Right atrium auricular region (tissue), 2 donors: Measurements from ENCODE around the gene ANKRD6. TPM values are rescaled to one million over a fixed set of nuclear protein-coding genes. Genes with fewer than 3 reads are reported as not detected.

ENCODE experiments used
- DNase-seq: peaks from one replicate; pipeline ENCODE4 v3.0.0-alpha.2; 2019; ENCODE audit warnings: low spot score
- H3K27ac ChIP-seq, 2 donors: fragments of 200-600 bp; sonication (generic); 1 replicate in 1 of 2; 2 replicates in 1 of 2; pipeline ENCODE4 v1.5.1; 2016 to 2019
- H3K27me3 ChIP-seq, 2 donors: fragments of 200-600 bp; sonication (generic); one replicate each; pipeline versions ENCODE4 v1.5.1 to v1.6.0; 2017 to 2019
- H3K36me3 ChIP-seq: fragments of 200-600 bp; sonication (generic); one replicate; pipeline ENCODE4 v1.5.1; 2016
- H3K4me1 ChIP-seq, 2 donors: fragments of 200-600 bp; sonication (generic); one replicate each; pipeline versions ENCODE4 v1.5.1 to v1.6.0; 2017 to 2019
- H3K4me3 ChIP-seq, 2 donors: fragments of 200-600 bp; sonication (generic); 1 replicate in 1 of 2; 2 replicates in 1 of 2; pipeline ENCODE4 v1.5.1; 2017 to 2019; ENCODE audit warnings: mild to moderate bottlenecking in 1 of 2, moderate library complexity in 1 of 2
- H3K9me3 ChIP-seq, 2 donors: fragments of 200-600 bp; sonication (generic); one replicate each; pipeline ENCODE4 v1.5.1; 2019
- total RNA-seq, 2 donors: library from RNA; depleted of rRNA; stranded (reverse); fragments of >200 nt; gene quantifications; one replicate each; pipeline ENCODE4 v1.1.0, GENCODE V29; 2016
- TF ChIP-seq, protein P1 (sequence below), 2 donors: fragments of 200-600 bp; sonication (generic); IDR thresholded peaks; one replicate each; pipeline ENCODE4 v1.5.1; 2019; ENCODE audit warnings: antibody characterized with exemption in 2 of 2

ANKRD6 gene
- total RNA-seq, 2 donors from 2014 or later = 9.2 to 12.3 TPM

GRCh38 chr6:89575562-89575960 is 142.6 kb downstream of the ANKRD6 start:
- H3K4me1 ChIP-seq = no peaks in the 10 kb centered on the region
- DNase-seq = no peak
- TF ChIP-seq, protein P1, sequence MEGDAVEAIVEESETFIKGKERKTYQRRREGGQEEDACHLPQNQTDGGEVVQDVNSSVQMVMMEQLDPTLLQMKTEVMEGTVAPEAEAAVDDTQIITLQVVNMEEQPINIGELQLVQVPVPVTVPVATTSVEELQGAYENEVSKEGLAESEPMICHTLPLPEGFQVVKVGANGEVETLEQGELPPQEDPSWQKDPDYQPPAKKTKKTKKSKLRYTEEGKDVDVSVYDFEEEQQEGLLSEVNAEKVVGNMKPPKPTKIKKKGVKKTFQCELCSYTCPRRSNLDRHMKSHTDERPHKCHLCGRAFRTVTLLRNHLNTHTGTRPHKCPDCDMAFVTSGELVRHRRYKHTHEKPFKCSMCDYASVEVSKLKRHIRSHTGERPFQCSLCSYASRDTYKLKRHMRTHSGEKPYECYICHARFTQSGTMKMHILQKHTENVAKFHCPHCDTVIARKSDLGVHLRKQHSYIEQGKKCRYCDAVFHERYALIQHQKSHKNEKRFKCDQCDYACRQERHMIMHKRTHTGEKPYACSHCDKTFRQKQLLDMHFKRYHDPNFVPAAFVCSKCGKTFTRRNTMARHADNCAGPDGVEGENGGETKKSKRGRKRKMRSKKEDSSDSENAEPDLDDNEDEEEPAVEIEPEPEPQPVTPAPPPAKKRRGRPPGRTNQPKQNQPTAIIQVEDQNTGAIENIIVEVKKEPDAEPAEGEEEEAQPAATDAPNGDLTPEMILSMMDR (IDR thresholded peaks at IDR 0.05) = no peak
- H3K4me3 ChIP-seq = no peak overlapping the region
- no peaks in the 10 kb centered on the region for H3K9me3 ChIP-seq
- H3K27me3 ChIP-seq = no peaks in the 10 kb centered on the region
- H3K36me3 ChIP-seq = no peaks in the 10 kb centered on the region
- no peak overlapping the region for H3K27ac ChIP-seq

DNA sequence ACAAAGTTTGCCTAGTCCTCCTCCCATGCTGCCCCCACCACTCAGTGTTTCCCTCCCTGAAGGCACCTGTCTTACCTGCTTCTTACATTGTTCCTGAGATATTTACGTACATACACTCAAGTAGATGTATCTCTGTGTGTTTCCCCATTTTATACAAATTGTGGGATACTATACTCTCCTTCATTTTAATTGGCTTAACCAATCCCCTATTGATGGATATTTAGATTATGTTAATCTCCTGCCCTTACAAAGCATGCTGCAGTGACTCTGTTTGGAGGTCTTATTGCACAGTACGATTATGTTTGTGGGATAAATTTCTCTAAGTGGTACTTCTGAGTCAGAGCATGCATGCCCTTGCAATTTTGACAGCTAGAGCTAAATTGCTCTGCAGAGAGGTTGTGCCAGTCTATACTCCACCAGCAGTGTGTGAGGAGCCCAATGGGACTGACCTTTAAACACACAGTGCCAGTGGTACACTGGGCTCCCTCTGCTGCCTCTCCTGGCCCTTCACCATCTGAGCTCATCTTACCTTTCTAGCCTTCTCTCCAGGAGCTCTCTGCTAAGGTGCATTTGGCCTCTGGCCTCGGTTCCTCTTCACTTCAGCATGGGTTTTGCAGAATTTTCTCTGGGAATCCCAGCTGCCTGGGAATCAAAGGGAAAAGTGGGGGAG is 148.2 kb downstream of the ANKRD6 start:
- no peak for DNase-seq
- no peaks in the 10 kb centered on the region for H3K9me3 ChIP-seq
- TF ChIP-seq, protein P1 (IDR thresholded peaks at IDR 0.05) = no peak
- H3K4me1 ChIP-seq = no peaks in the 10 kb centered on the region
- no peaks in the 10 kb centered on the region for H3K27me3 ChIP-seq
- no peak overlapping the region for H3K4me3 ChIP-seq
- no peak overlapping the region for H3K27ac ChIP-seq
- H3K36me3 ChIP-seq = no peaks in the 10 kb centered on the region

GRCh38 chr6:89581689-89582088 is 148.7 kb downstream of the ANKRD6 start:
- H3K27me3 ChIP-seq = no peaks in the 10 kb centered on the region
- DNase-seq = no peak
- TF ChIP-seq, protein P1 (IDR thresholded peaks at IDR 0.05) = no peak
- no peaks in the 10 kb centered on the region for H3K36me3 ChIP-seq
- no peaks in the 10 kb centered on the region for H3K4me1 ChIP-seq
- H3K27ac ChIP-seq = no peak overlapping the region
- H3K4me3 ChIP-seq = no peak overlapping the region
- H3K9me3 ChIP-seq = no peaks in the 10 kb centered on the region

GRCh38 chr6:89582669-89583325 is 149.8 kb downstream of the ANKRD6 start:
- TF ChIP-seq, protein P1 (IDR thresholded peaks at IDR 0.05) = no peak
- Histone ChIP-seq H3K9me3 (no peaks in the 10 kb centered on the region), H3K27ac (no peak overlapping the region), H3K4me1 (no peaks in the 10 kb centered on the region), H3K36me3 (no peaks in the 10 kb centered on the region), H3K4me3 (no peak overlapping the region), H3K27me3 (no peaks in the 10 kb centered on the region)
- no peak for DNase-seq

DNA sequence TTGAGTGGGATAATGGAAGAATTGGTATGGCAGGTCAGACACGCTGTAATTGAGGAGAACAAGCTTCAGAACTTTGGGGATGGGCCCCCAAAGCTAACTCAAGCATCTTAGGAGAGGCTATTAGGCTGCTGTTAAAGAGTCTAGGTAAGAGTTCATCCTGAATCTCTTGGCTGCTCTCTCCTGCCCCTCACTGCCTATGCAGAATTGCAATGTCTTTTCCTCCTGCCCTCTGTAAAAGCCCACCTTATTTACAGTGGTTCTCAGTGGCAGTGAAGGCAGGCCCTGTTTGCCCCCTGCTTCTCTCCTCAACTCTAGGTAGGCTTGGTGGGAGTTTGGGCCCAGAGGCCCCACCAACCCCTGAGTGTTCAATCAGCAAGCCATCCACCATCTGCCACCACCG is 150.6 kb downstream of the ANKRD6 start:
- no peaks in the 10 kb centered on the region for H3K27me3 ChIP-seq
- H3K27ac ChIP-seq = no peak overlapping the region
- no peaks in the 10 kb centered on the region for H3K4me1 ChIP-seq
- TF ChIP-seq, protein P1 (IDR thresholded peaks at IDR 0.05) = no peak
- no peak overlapping the region for H3K4me3 ChIP-seq
- H3K36me3 ChIP-seq = no peaks in the 10 kb centered on the region
- no peaks in the 10 kb centered on the region for H3K9me3 ChIP-seq
- DNase-seq = no peak
